ENCODE results near the gene MAPK8IP1. TPM values are rescaled to one million over a fixed set of nuclear protein-coding genes. Genes with fewer than 3 reads are reported as not detected.
"Not testable (repeated sequence)": the region's sequence is repeated elsewhere in the genome, so short reads cannot be mapped to it uniquely, and the experiment has no call there.

The MAPK8IP1 gene
- total RNA-seq, 1 donor from 2014 or later = 299 TPM

GRCh38 chr11:45896422-45896984 is 11.1 kb downstream of the MAPK8IP1 start:
- H3K9me3 Mint-ChIP-seq (ENCODE audit: unreplicated experiment) = peaks cover 15% of the 10 kb centered on the region
- peaks cover 23% of the 10 kb centered on the region for H3K27me3 Mint-ChIP-seq (ENCODE audit: unreplicated experiment)
- H3K4me3 Mint-ChIP-seq (ENCODE audit: unreplicated experiment) = peak overlapping the region; percentile 65
- DNase-seq = peak; percentile 91
- H3K27ac Mint-ChIP-seq (ENCODE audit: unreplicated experiment) = peak overlapping the region; percentile 86
- no peaks in the 10 kb centered on the region for H3K36me3 Mint-ChIP-seq (ENCODE audit: unreplicated experiment)
- H3K4me1 Mint-ChIP-seq (ENCODE audit: low read depth, unreplicated experiment) = peaks cover 61% of the 10 kb centered on the region
- no peak for TF ChIP-seq CTCF (IDR thresholded peaks at IDR 0.05; ENCODE audit: partially characterized antibody, unreplicated experiment)

- H3K27ac Mint-ChIP-seq (ENCODE audit: unreplicated experiment) = peak overlapping the region; percentile 86
- H3K27me3 Mint-ChIP-seq (ENCODE audit: unreplicated experiment) = peaks cover 24% of the 10 kb centered on the region
- peak overlapping the region; percentile 77 for H3K4me3 Mint-ChIP-seq (ENCODE audit: unreplicated experiment)
- H3K4me1 Mint-ChIP-seq (ENCODE audit: low read depth, unreplicated experiment) = peaks cover 57% of the 10 kb centered on the region
- H3K36me3 Mint-ChIP-seq (ENCODE audit: unreplicated experiment) = no peaks in the 10 kb centered on the region
- DNase-seq = no peak
- H3K9me3 Mint-ChIP-seq (ENCODE audit: unreplicated experiment) = peaks cover 12% of the 10 kb centered on the region
- TF ChIP-seq CTCF (IDR thresholded peaks at IDR 0.05; ENCODE audit: partially characterized antibody, unreplicated experiment) = peak; percentile 30
These were observed 12.1 kb downstream of the MAPK8IP1 start for GRCh38 chr11:45897556-45897955.

GRCh38 chr11:45899086-45899447 is 13.6 kb downstream of the MAPK8IP1 start:
- H3K4me1 Mint-ChIP-seq (ENCODE audit: low read depth, unreplicated experiment) = peaks cover 43% of the 10 kb centered on the region
- TF ChIP-seq CTCF (IDR thresholded peaks at IDR 0.05; ENCODE audit: partially characterized antibody, unreplicated experiment) = no peak
- peak overlapping the region; percentile 90 for H3K27ac Mint-ChIP-seq (ENCODE audit: unreplicated experiment)
- DNase-seq = no peak
- peak overlapping the region; percentile 78 for H3K4me3 Mint-ChIP-seq (ENCODE audit: unreplicated experiment)
- H3K27me3 Mint-ChIP-seq (ENCODE audit: unreplicated experiment) = peaks cover 21% of the 10 kb centered on the region
- no peaks in the 10 kb centered on the region for H3K36me3 Mint-ChIP-seq (ENCODE audit: unreplicated experiment)
- peaks cover 11% of the 10 kb centered on the region for H3K9me3 Mint-ChIP-seq (ENCODE audit: unreplicated experiment)

GRCh38 chr11:45899448-45900174 is 14.2 kb downstream of the MAPK8IP1 start:
- Mint-ChIP-seq H3K4me1 (ENCODE audit: low read depth, unreplicated experiment) (peaks cover 40% of the 10 kb centered on the region), H3K27ac (ENCODE audit: unreplicated experiment) (peak overlapping the region; percentile 90), H3K36me3 (ENCODE audit: unreplicated experiment) (no peaks in the 10 kb centered on the region), H3K27me3 (ENCODE audit: unreplicated experiment) (peaks cover 24% of the 10 kb centered on the region), H3K4me3 (ENCODE audit: unreplicated experiment) (peak overlapping the region; percentile 78), H3K9me3 (ENCODE audit: unreplicated experiment) (peaks cover 10% of the 10 kb centered on the region)
- peak; percentile 97 for DNase-seq
- no peak for TF ChIP-seq CTCF (IDR thresholded peaks at IDR 0.05; ENCODE audit: partially characterized antibody, unreplicated experiment)

GRCh38 chr11:45900175-45900800 is 14.8 kb downstream of the MAPK8IP1 start:
- peak overlapping the region; percentile 83 for H3K27ac Mint-ChIP-seq (ENCODE audit: unreplicated experiment)
- not testable (repeated sequence) for H3K9me3 Mint-ChIP-seq (ENCODE audit: unreplicated experiment); H3K36me3 Mint-ChIP-seq (ENCODE audit: unreplicated experiment); DNase-seq
- H3K4me1 Mint-ChIP-seq (ENCODE audit: low read depth, unreplicated experiment) = peaks cover 34% of the 10 kb centered on the region
- H3K4me3 Mint-ChIP-seq (ENCODE audit: unreplicated experiment) = peak overlapping the region; percentile 96
- H3K27me3 Mint-ChIP-seq (ENCODE audit: unreplicated experiment) = peaks cover 20% of the 10 kb centered on the region

Measured in glutamatergic neuron (in vitro differentiated cells).